Ascending aorta (tissue), 2 donors: ENCODE measurements around the gene EML6. TPM values are rescaled to one million over a fixed set of nuclear protein-coding genes. Genes with fewer than 3 reads are reported as not detected.

ENCODE experiments used
- DNase-seq, 2 donors: peaks; one replicate each; pipeline ENCODE4 v3.0.0-alpha.2; 2019; ENCODE audit warnings: low spot score in 2 of 2
- H3K27ac ChIP-seq, 2 donors: fragments of 200-600 bp; sonication (generic); one replicate each; pipeline ENCODE4 v1.5.1; 2016 to 2017; ENCODE audit warnings: mild to moderate bottlenecking in 1 of 2
- H3K27me3 ChIP-seq: fragments of 200-600 bp; sonication (generic); one replicate; pipeline ENCODE4 v1.5.1; 2017
- H3K36me3 ChIP-seq, 2 donors: fragments of 200-600 bp; sonication (generic); one replicate each; pipeline ENCODE4 v1.5.1; 2016
- H3K4me1 ChIP-seq, 2 donors: fragments of 200-600 bp; sonication (generic); one replicate each; pipeline ENCODE4 v1.5.1; 2016 to 2017; ENCODE audit warnings: mild to moderate bottlenecking in 1 of 2
- H3K4me3 ChIP-seq, 2 donors: fragments of 200-600 bp; sonication (generic); one replicate each; pipeline ENCODE4 v1.5.1; 2016 to 2017; ENCODE audit warnings: mild to moderate bottlenecking in 1 of 2
- H3K9me3 ChIP-seq, 2 donors: fragments of 200-600 bp; sonication (generic); one replicate each; pipeline ENCODE4 v1.5.1; 2016
- CTCF ChIP-seq, 3 experiments: fragments of 200-600 bp in 2 of 3; fragments of 450-650 bp in 1 of 3; sonication (generic) in 2 of 3; IDR thresholded peaks; one replicate each; pipeline ENCODE4 v1.5.1; 2016 to 2019; ENCODE audit warnings: antibody characterized with exemption in 3 of 3, mild to moderate bottlenecking in 1 of 3, moderate library complexity in 1 of 3
- intact Hi-C: fragments of 100-400 bp; cut with DNase I; formaldehyde crosslinking; loops from one replicate; pipeline ENCODE4 v1.15.1; 2023
- total RNA-seq: library from RNA; depleted of rRNA; stranded (reverse); fragments of >200 nt; gene quantifications from one replicate; pipeline ENCODE4 v1.1.0, GENCODE V29; 2016

The EML6 gene
- total RNA-seq, 1 donor from 2014 or later = not detected

- TF ChIP-seq CTCF (IDR thresholded peaks at IDR 0.05) = no peak
- H3K27me3 ChIP-seq = no peaks in the 10 kb centered on the region
- H3K4me3 ChIP-seq = no peak overlapping the region
- no peaks in the 10 kb centered on the region for H3K4me1 ChIP-seq
- no peaks in the 10 kb centered on the region for H3K36me3 ChIP-seq
- no peak for DNase-seq
- peaks cover 0 to 12% of the 10 kb centered on the region in 2 donors for H3K9me3 ChIP-seq
- no peak overlapping the region for H3K27ac ChIP-seq
- intact Hi-C loops = no loop called here
Measured at GRCh38 chr2:54772531-54772930, 49.1 kb downstream of the EML6 start.

- peaks cover 0 to 12% of the 10 kb centered on the region in 2 donors for H3K9me3 ChIP-seq
- H3K4me3 ChIP-seq = no peak overlapping the region
- no peaks in the 10 kb centered on the region for H3K36me3 ChIP-seq
- TF ChIP-seq CTCF (IDR thresholded peaks at IDR 0.05) = no peak
- no peak for DNase-seq
- no peaks in the 10 kb centered on the region for H3K4me1 ChIP-seq
- H3K27me3 ChIP-seq = no peaks in the 10 kb centered on the region
- intact Hi-C loops = no loop called here
- H3K27ac ChIP-seq = no peak overlapping the region
Measured at GRCh38 chr2:54773233-54773632, 49.8 kb downstream of the EML6 start.

- H3K4me3 ChIP-seq = no peak overlapping the region
- intact Hi-C loops = no loop called here
- H3K9me3 ChIP-seq = peaks cover 0 to 12% of the 10 kb centered on the region in 2 donors
- H3K36me3 ChIP-seq = no peaks in the 10 kb centered on the region
- TF ChIP-seq CTCF (IDR thresholded peaks at IDR 0.05) = no peak
- H3K4me1 ChIP-seq = no peaks in the 10 kb centered on the region
- H3K27me3 ChIP-seq = no peaks in the 10 kb centered on the region
- no peak overlapping the region for H3K27ac ChIP-seq
- no peak for DNase-seq
Measured at GRCh38 chr2:54773838-54774237, 50.4 kb downstream of the EML6 start.

- no peak for DNase-seq
- Histone ChIP-seq H3K27me3 (no peaks in the 10 kb centered on the region), H3K4me3 (no peak overlapping the region), H3K27ac (no peak overlapping the region), H3K36me3 (no peaks in the 10 kb centered on the region), H3K4me1 (no peaks in the 10 kb centered on the region), H3K9me3 (peaks cover 0 to 12% of the 10 kb centered on the region in 2 donors)
- no peak for TF ChIP-seq CTCF (IDR thresholded peaks at IDR 0.05)
- intact Hi-C loops = no loop called here
Measured at GRCh38 chr2:54775710-54776109, 52.2 kb downstream of the EML6 start.

GRCh38 chr2:54776494-54776893 is 53.0 kb downstream of the EML6 start:
- no peak for DNase-seq
- Histone ChIP-seq H3K9me3 (peaks cover 0 to 12% of the 10 kb centered on the region in 2 donors), H3K4me3 (no peak overlapping the region), H3K4me1 (no peaks in the 10 kb centered on the region), H3K36me3 (no peaks in the 10 kb centered on the region), H3K27me3 (no peaks in the 10 kb centered on the region), H3K27ac (no peak overlapping the region)
- intact Hi-C loops = no loop called here
- no peak for TF ChIP-seq CTCF (IDR thresholded peaks at IDR 0.05)

GRCh38 chr2:54783349-54783748 is 59.9 kb downstream of the EML6 start:
- no peak overlapping the region for H3K4me3 ChIP-seq
- no peaks in the 10 kb centered on the region for H3K36me3 ChIP-seq
- intact Hi-C loops = no loop called here
- no peak overlapping the region for H3K27ac ChIP-seq
- no peaks in the 10 kb centered on the region for H3K27me3 ChIP-seq
- no peak for TF ChIP-seq CTCF (IDR thresholded peaks at IDR 0.05)
- no peaks in the 10 kb centered on the region for H3K4me1 ChIP-seq
- DNase-seq = no peak
- H3K9me3 ChIP-seq = no peaks in the 10 kb centered on the region
